Endothelial cell of umbilical vein (primary cell): ENCODE results near the gene ANAPC16. TPM values are rescaled to one million over a fixed set of nuclear protein-coding genes. Genes with fewer than 3 reads are reported as not detected.

Source experiments
- BruUV-seq: library from RNA; stranded (reverse); fragments of 400-500 nt; replicated peaks from 2 replicates; lab custom pipeline; 2021; lab: Mats Ljungman, UMichigan
- CTCF ChIA-PET: fragments of 300-600, 350-600 bp; sonication (Branson Sonifier 250); formaldehyde crosslinking; loops from one replicate; lab custom pipeline; 2021; ENCODE audit warnings: antibody characterized with exemption, inconsistent platforms; lab: Charles Lee
- POLR2A ChIA-PET: fragments of 300-600, 350-600 bp; sonication (Branson Sonifier 250); formaldehyde crosslinking; loops from one replicate; lab custom pipeline; 2021; ENCODE audit warnings: antibody characterized with exemption, inconsistent platforms; lab: Charles Lee
- DNase-seq: peaks from one replicate; pipeline ENCODE4 v3.0.0-alpha.2; 2011; ENCODE audit warnings: low read depth, low spot score
- FAIRE-seq: peaks from 2 replicates; lab custom pipeline; 2011; peaks lifted over from hg19 to GRCh38; lab: Jason Lieb, UNC
- H2AFZ ChIP-seq: 2 replicates; pipeline ENCODE4 v1.6.0; 2012; ENCODE audit warnings: low read depth, low read length, control low read depth, inconsistent platforms
- H3K27ac ChIP-seq: 2 replicates; pipeline ENCODE4 v1.5.1; 2011; ENCODE audit warnings: low read depth, mild to moderate bottlenecking, control low read depth, low read length, moderate library complexity; ENCODE audit not compliant: insufficient read depth
- H3K27me3 ChIP-seq, 2 experiments: 2 replicates each; pipeline versions ENCODE4 v1.6.0 to v1.6.1; 2011; ENCODE audit warnings: low read length in 2 of 2, mixed read lengths in 1 of 2; ENCODE audit not compliant: control insufficient read depth in 2 of 2, insufficient read depth in 2 of 2
- H3K36me3 ChIP-seq, 2 experiments: 2 replicates in 1 of 2; 3 replicates in 1 of 2; pipeline ENCODE4 v1.5.1; 2011; ENCODE audit warnings: low read length in 2 of 2, mild to moderate bottlenecking in 1 of 2, moderate library complexity in 1 of 2; ENCODE audit not compliant: control insufficient read depth in 2 of 2, insufficient read depth in 2 of 2; ENCODE audit errors: extremely low read depth in 1 of 2
- H3K4me1 ChIP-seq: 3 replicates; pipeline ENCODE4 v1.5.1; 2011; ENCODE audit warnings: mild to moderate bottlenecking, low read length; ENCODE audit not compliant: control insufficient read depth, insufficient read depth; ENCODE audit errors: extremely low read depth
- H3K4me2 ChIP-seq: 2 replicates; pipeline ENCODE4 v1.6.1; 2011; ENCODE audit warnings: low read length, control low read depth, mixed read lengths; ENCODE audit not compliant: insufficient read depth
- H3K4me3 ChIP-seq, 3 experiments: fragments of 200-600 bp in 1 of 3; sonication (generic), shearing (Covaris generic) in 1 of 3; replicated peaks in 1 of 3; 2 replicates each; pipeline ENCODE4 v1.5.1; 2011 to 2016; ENCODE audit warnings: control low read depth in 3 of 3, low read length in 3 of 3, mild to moderate bottlenecking in 2 of 3, inconsistent platforms in 1 of 3, low read depth in 1 of 3, moderate library complexity in 1 of 3; ENCODE audit not compliant: insufficient read depth in 1 of 3
- H3K79me2 ChIP-seq: 2 replicates; pipeline ENCODE4 v1.6.0; 2012; ENCODE audit warnings: low read length, inconsistent platforms; ENCODE audit not compliant: control insufficient read depth, insufficient read depth
- H3K9ac ChIP-seq: replicated peaks from 2 replicates; pipeline ENCODE3; 2011; ENCODE audit warnings: low read length, control low read depth; ENCODE audit not compliant: insufficient read depth; ENCODE audit errors: extremely low read depth
- H3K9me1 ChIP-seq: replicated peaks from 3 replicates; pipeline ENCODE4 v1.6.0; 2011; ENCODE audit warnings: mild to moderate bottlenecking, low read length; ENCODE audit not compliant: control insufficient read depth, insufficient read depth; ENCODE audit errors: extremely low read depth
- H3K9me3 ChIP-seq: replicated peaks from 2 replicates; pipeline ENCODE4 v1.5.1; 2012; ENCODE audit warnings: low read length, inconsistent platforms; ENCODE audit not compliant: control insufficient read depth, insufficient read depth
- H4K20me1 ChIP-seq: replicated peaks from 2 replicates; pipeline ENCODE3; 2011; ENCODE audit warnings: mild to moderate bottlenecking, low read length; ENCODE audit not compliant: control insufficient read depth, insufficient read depth; ENCODE audit errors: extremely low read depth
- FOS ChIP-seq: IDR thresholded peaks from 2 replicates; pipeline ENCODE4 v1.6.1; 2011; ENCODE audit warnings: mild to moderate bottlenecking, low read length, moderate library complexity, borderline replicate concordance; ENCODE audit not compliant: insufficient read depth
- MYC ChIP-seq: IDR thresholded peaks from one replicate; pipeline ENCODE4 v1.6.1; 2011; ENCODE audit warnings: mild to moderate bottlenecking, low read depth, low read length
- POLR2AphosphoS5 ChIP-seq: IDR thresholded peaks from 2 replicates; pipeline ENCODE4 v1.6.1; 2012; ENCODE audit warnings: low read depth, mild to moderate bottlenecking, control low read depth, low read length, moderate library complexity; ENCODE audit not compliant: insufficient read depth
- dilution Hi-C: fragments of 300-500 bp; cut with MboI; formaldehyde crosslinking; loops from one replicate; pipeline ENCODE4 v1.15.0; 2019; ENCODE audit warnings: low sequenced_read_pairs; ENCODE audit not compliant: extremely low pct_ligation_motif_present
- intact Hi-C: fragments of 100-400 bp; cut with micrococcal nuclease; formaldehyde crosslinking; loops from one replicate; pipeline ENCODE4 v1.10.0; 2022
- polyA plus RNA-seq, 4 experiments: library from polyadenylated mRNA; depleted of rRNA in 3 of 4; stranded (reverse) in 3 of 4; unstranded in 1 of 4; fragments of >200 nt; gene quantifications; 2 replicates each; pipeline versions ENCODE4 v1.2.1 to v1.2.3, GENCODE V29; 2011 to 2012; ENCODE audit warnings: missing spikeins in 1 of 4
- total RNA-seq: library from RNA; stranded (reverse); gene quantifications from 2 replicates; pipeline ENCODE4 v1.2.3, GENCODE V29; 2021

ANAPC16 gene
- total and polyA plus RNA-seq, 2 donors (not counting 3 experiments of a cell fraction or from before 2014, with no cell fraction given) = 38.1 to 44.4 TPM

DNA sequence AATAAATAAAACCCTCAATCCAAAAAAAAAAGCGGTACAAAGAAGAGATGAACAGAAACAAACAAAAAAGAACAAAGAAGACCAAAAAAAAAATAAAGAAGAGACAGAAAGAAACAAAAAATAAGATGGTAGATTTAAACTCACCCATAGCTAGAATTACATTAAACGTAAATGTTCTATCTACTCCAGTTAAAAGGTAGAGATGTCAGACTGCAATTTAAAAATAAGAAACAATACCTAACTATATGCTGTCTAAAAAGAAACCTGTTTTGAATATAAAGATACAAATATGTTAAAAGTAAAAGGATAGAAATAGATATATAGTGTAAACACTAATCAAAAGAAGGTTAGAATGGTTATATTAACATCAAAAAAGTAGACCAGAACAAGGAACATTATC, 31.7 kb upstream of the ANAPC16 start:
- Histone ChIP-seq H3K27ac (no peak overlapping the region), H3K79me2 (no peaks in the 10 kb centered on the region), H3K9me3 (no peaks in the 10 kb centered on the region), H2AFZ (no peak overlapping the region), H4K20me1 (no peaks in the 10 kb centered on the region), H3K4me3 (no peak overlapping the region), H3K36me3 (no peaks in the 10 kb centered on the region), H3K9me1 (no peaks in the 10 kb centered on the region), H3K9ac (no peak overlapping the region), H3K4me1 (peaks cover 11% of the 10 kb centered on the region), H3K4me2 (no peak overlapping the region), H3K27me3 (no peaks in the 10 kb centered on the region)
- BruUV-seq = no TSS peak
- CTCF ChIA-PET = interaction anchor here (1.9 kb wide), 1 partner anchor 10 kb away, joined by 8 read pairs; no protein-coding TSS in a partner anchor
- TF ChIP-seq FOS = no peak
- TF ChIP-seq POLR2AphosphoS5 = no peak
- FAIRE-seq (no peak), DNase-seq (no peak)
- dilution Hi-C loops (no loop called here), intact Hi-C loops (no loop called here)
- POLR2A ChIA-PET = no interaction called here

- dilution Hi-C loops (no loop called here), intact Hi-C loops (loop anchor here (2.0 kb wide), 1 partner anchor 16 kb away; no protein-coding TSS in a partner anchor)
- H3K79me2 ChIP-seq = no peaks in the 10 kb centered on the region
- no peaks in the 10 kb centered on the region for H3K36me3 ChIP-seq
- peaks cover 11% of the 10 kb centered on the region for H3K4me1 ChIP-seq
- H3K27ac ChIP-seq = peak overlapping the region; percentile 57
- CTCF ChIA-PET = interaction anchor here (0.6 to 2.0 kb wide), 9 partner anchors 9 to 857 kb away, joined by 3 to 13 read pairs (median 5); partner anchors contain the start of genes ANAPC16 and ASCC1
- peak overlapping the region; percentile 51 for H3K4me2 ChIP-seq
- peak overlapping the region; percentile 81 for H2AFZ ChIP-seq
- BruUV-seq = TSS peak; percentile 64
- H3K9me3 ChIP-seq = no peaks in the 10 kb centered on the region
- DNase-seq (peak; percentile 80), FAIRE-seq (peak; percentile 87)
- H3K4me3 ChIP-seq = peak overlapping the region in 2 of 3 experiments; percentile 7 to 39
- peak; percentile 14 for TF ChIP-seq POLR2AphosphoS5
- no peak for TF ChIP-seq MYC
- TF ChIP-seq FOS = peak; percentile 14
- H3K9ac ChIP-seq = peak overlapping the region; percentile 61
- no peaks in the 10 kb centered on the region for H3K27me3 ChIP-seq
- no peaks in the 10 kb centered on the region for H4K20me1 ChIP-seq
- POLR2A ChIA-PET = interaction anchor here (0.6 to 1.0 kb wide), 4 partner anchors 10 to 60 kb away, joined by 3 to 6 read pairs (median 4); no protein-coding TSS in a partner anchor
- H3K9me1 ChIP-seq = no peaks in the 10 kb centered on the region
Measured at GRCh38 chr10:72186258-72186981, 29.4 kb upstream of the ANAPC16 start.
